Spinal cord (tissue), 10 donors: ENCODE results near the gene SALL3. TPM values are rescaled to one million over a fixed set of nuclear protein-coding genes. Genes with fewer than 3 reads are reported as not detected.
"Not testable (repeated sequence)": the region's sequence is repeated elsewhere in the genome, so short reads cannot be mapped to it uniquely, and the experiment has no call there.

Source experiments
- DNase-seq, 6 donors: peaks; one replicate each; pipeline versions ENCODE4 v3.0.0 to v3.0.0-alpha.2; 2013 to 2015; ENCODE audit warnings: low spot score in 6 of 6, low read depth in 4 of 6
- H3K27ac ChIP-seq: one replicate; pipeline ENCODE4 v1.5.1; 2013; ENCODE audit warnings: low read depth, low read length, control low read depth
- H3K27me3 ChIP-seq: one replicate; pipeline ENCODE4 v1.6.1; 2013; ENCODE audit warnings: low read length; ENCODE audit not compliant: control insufficient read depth, insufficient read depth
- H3K36me3 ChIP-seq: one replicate; pipeline ENCODE4 v1.6.1; 2013; ENCODE audit warnings: low read length; ENCODE audit not compliant: control insufficient read depth, insufficient read depth
- H3K4me1 ChIP-seq: one replicate; pipeline ENCODE4 v1.6.1; 2013; ENCODE audit warnings: low read length; ENCODE audit not compliant: control insufficient read depth, insufficient read depth
- H3K4me3 ChIP-seq: one replicate; pipeline ENCODE4 v1.5.1; 2013; ENCODE audit warnings: low read depth, low read length, control low read depth
- H3K9me3 ChIP-seq: one replicate; pipeline ENCODE4 v1.6.1; 2013; ENCODE audit warnings: low read length; ENCODE audit not compliant: control insufficient read depth, insufficient read depth
- WGBS: methylation state at CpG from one replicate; pipeline ENCODE4 v1.1.5; 2013; ENCODE audit warnings: missing lambda C conversion rate; ENCODE audit not compliant: insufficient coverage; 5-methylcytosine and 5-hydroxymethylcytosine counted together
- polyA plus RNA-seq, 2 donors: library from polyadenylated mRNA; unstranded; fragments of 120-200 nt; gene quantifications; one replicate each; pipeline ENCODE4 v1.2.1, GENCODE V29; 2013; ENCODE audit not compliant: insufficient read length in 2 of 2
- total RNA-seq, 2 donors: library from RNA; depleted of rRNA in 1 of 2; stranded (reverse); fragments of 120-200 nt in 1 of 2; fragments of >200 nt in 1 of 2; gene quantifications; one replicate each; pipeline versions ENCODE4 v1.2.3 to v1.2.4, GENCODE V29; 2013 to 2014
- donor health status: healthy.

The SALL3 gene
- total and polyA plus RNA-seq, 4 donors: 18.4 to 119 (median 66.5) TPM

DNA sequence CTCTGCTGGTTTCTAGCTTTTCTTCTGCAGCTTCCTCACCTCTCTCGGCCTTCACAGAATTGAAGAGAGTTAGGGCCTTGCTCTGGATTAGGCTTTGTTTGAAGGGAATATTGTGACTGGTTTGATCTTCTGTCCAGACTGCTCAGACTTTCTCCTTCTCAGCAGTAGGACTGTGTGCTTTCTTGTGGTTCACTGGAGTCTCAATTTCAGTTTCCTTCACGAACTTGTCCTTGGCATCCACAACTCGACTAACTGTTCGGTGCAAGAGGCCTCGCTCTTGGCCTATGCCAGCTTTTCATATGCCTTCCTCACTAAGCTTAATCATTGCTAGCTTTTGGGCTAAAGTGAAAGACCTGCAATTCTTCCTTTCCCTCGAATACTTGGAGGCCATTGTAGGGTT, 18.9 kb upstream of the SALL3 start:
- DNase-seq: no peak
- Histone ChIP-seq H3K36me3 (no peaks in the 10 kb centered on the region), H3K27ac (no peak overlapping the region), H3K9me3 (peaks cover 3% of the 10 kb centered on the region), H3K27me3 (no peaks in the 10 kb centered on the region), H3K4me3 (no peak overlapping the region), H3K4me1 (no peaks in the 10 kb centered on the region)
- WGBS: 96% methylated on average over 4 of the region's 6 CpGs

DNA sequence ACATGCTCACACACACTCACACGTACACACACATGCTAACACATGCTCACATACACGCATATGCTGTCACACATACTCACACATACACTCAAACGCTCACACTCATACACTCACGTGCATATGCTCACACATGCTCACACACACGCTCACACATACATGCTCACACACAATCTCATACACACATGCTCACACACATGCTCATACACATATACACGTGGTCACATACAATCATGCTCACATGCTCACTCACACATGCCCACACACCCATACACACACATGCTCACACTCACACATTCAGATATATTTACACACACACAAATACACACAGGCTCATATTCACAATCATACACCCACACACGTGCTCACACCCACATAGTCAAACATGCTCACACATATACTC, 17.5 kb upstream of the SALL3 start:
- Histone ChIP-seq H3K27ac (no peak overlapping the region), H3K27me3 (no peaks in the 10 kb centered on the region), H3K4me1 (no peaks in the 10 kb centered on the region), H3K4me3 (no peak overlapping the region), H3K9me3 (peaks cover 3% of the 10 kb centered on the region), H3K36me3 (no peaks in the 10 kb centered on the region)
- 87% methylated on average over 7 of the region's 7 CpGs for WGBS
- no peak for DNase-seq

DNA sequence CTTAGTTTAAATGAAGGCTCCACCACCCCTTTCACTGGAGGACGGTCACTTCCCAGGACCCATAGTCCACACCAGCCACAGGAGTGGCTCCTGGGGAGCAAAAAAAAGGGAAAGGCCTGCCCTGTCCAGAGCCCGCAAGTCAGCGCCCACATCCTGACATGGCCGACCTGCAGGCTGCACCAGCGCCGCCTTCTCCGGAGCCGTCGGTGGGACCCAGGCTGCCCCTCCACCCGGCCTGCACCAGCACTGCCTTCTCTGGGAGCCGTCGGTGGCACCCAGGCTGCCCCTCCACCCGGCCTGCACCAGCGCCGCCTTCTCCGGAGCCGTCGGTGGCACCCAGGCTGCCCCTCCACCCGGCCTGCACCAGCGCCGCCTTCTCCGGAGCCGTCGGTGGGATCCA, 14.9 kb upstream of the SALL3 start:
- not testable (repeated sequence) for H3K36me3 ChIP-seq, H3K27ac ChIP-seq
- WGBS: 89% methylated on average over 17 of the region's 24 CpGs

DNA sequence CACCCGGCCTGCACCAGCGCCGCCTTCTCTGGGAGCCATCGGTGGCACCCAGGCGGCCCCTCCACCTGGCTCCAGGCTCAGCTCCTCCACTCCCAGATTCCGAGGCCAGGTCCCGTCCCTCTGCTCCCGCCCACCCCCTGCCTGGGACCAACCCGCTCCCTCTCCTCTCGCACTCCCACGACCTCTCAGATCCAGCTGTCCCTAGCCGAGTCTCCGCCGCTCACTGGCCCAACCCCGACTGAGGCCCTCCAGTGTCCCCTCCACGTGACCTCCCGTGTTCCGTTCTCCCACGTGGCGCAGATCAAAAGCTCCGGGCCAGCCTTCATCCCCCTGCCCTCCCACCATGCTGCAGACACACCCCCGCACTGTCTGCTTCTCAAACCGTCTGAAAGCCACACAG, 14.4 kb upstream of the SALL3 start:
- no peak overlapping the region for H3K27ac ChIP-seq
- H3K27me3 ChIP-seq: no peaks in the 10 kb centered on the region
- DNase-seq: no peak
- H3K9me3 ChIP-seq: no peaks in the 10 kb centered on the region
- H3K4me1 ChIP-seq: no peaks in the 10 kb centered on the region
- H3K4me3 ChIP-seq: no peak overlapping the region
- 69% methylated on average over 17 of the region's 23 CpGs for WGBS
- H3K36me3 ChIP-seq: no peaks in the 10 kb centered on the region

More for the DNA sequence above, 14.9 kb upstream of the SALL3 start:
- H3K4me1 ChIP-seq, DNase-seq, H3K4me3 ChIP-seq, H3K27me3 ChIP-seq, H3K9me3 ChIP-seq: not testable (repeated sequence)

DNA sequence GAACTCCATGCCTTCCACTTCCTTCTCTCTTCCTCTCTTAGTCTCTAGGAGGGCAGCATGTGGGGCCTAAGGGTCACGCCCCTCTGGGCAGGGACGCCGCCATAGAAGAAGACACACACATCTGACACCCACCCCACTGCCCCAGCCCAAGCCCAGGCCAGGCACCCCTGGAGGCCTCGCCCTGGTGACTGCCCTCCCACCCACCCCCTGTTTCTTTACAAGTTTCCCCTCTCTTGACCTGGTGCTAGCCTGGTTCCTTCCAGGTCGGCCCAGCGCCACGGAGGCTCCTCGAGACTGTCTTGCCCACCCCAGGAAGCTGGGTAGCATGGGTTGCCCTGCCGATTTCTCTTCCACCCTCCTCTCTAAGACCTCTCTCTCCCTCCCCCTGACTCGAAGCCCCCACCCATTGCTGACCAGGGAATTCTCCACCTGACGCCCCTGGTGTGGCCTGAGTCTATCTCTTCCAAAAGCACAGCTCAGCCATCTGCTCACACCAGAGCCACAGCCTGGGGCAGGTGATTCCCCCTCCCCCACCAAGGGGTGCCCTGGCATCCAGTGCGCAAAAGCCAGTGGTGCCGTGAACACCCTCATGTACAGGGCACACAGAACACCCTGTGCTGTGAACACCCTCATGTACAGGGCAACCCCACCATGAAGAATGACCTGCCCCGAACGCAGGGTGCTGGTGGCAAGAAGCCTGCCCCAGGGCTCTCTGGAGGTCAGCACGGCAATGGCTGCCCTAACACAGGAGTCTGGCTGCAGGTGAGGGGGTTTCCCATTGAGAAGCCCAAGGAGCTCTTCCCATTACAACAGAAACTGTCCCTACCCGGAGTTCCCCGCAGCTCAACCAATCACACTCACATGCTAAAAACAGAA, 13.5 kb upstream of the SALL3 start:
- no peaks in the 10 kb centered on the region for H3K4me1 ChIP-seq
- no peak overlapping the region for H3K27ac ChIP-seq
- 95% methylated on average over 16 of the region's 18 CpGs for WGBS
- H3K27me3 ChIP-seq: peaks cover 3% of the 10 kb centered on the region
- DNase-seq: no peak
- H3K36me3 ChIP-seq: no peaks in the 10 kb centered on the region
- no peaks in the 10 kb centered on the region for H3K9me3 ChIP-seq
- no peak overlapping the region for H3K4me3 ChIP-seq

DNA sequence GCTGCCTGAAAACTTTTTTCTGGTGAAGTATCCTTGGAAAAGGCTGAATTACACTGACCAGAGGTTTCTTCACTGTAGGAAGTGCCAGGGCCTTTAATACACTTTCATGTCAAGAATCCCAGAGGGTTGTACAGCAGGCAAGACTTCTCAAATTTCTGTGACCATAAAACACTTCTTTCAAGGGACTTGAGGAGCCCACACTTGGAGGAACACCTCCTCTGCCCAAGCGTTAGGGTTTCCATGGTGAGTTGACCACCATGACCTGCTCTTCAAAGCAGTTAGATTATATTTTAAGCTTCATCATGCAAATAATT, 12.9 kb upstream of the SALL3 start:
- Histone ChIP-seq H3K4me1 (peaks cover 5% of the 10 kb centered on the region), H3K27ac (no peak overlapping the region), H3K9me3 (no peaks in the 10 kb centered on the region), H3K4me3 (no peak overlapping the region), H3K27me3 (peaks cover 9% of the 10 kb centered on the region), H3K36me3 (no peaks in the 10 kb centered on the region)
- WGBS: no CpG with 5 or more reads among the region's 1 CpG
- no peak for DNase-seq

DNA sequence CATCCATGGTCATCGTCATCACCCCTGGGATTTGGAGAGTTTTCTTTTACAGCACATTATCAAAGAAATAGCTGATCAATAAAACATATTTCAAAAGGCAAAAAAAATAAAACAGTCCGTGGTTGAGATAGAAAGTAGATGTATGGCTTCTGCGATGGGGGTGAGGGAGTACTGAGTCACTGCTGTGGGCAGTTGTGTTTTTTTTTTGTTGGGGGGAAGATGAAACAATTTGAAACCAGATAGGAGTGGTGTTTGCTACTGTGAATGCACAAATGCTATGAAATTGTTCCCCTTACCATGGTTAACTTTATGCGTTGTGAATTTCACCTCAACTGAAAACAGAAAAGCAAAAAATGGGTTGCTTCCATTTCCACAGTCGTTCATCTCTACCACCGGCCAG, 11.9 kb upstream of the SALL3 start:
- WGBS: no CpG with 5 or more reads among the region's 6 CpGs
- no peak for DNase-seq
- Histone ChIP-seq H3K36me3 (no peaks in the 10 kb centered on the region), H3K27ac (no peak overlapping the region), H3K4me1 (peaks cover 13% of the 10 kb centered on the region), H3K4me3 (no peak overlapping the region), H3K9me3 (no peaks in the 10 kb centered on the region), H3K27me3 (peaks cover 17% of the 10 kb centered on the region)

DNA sequence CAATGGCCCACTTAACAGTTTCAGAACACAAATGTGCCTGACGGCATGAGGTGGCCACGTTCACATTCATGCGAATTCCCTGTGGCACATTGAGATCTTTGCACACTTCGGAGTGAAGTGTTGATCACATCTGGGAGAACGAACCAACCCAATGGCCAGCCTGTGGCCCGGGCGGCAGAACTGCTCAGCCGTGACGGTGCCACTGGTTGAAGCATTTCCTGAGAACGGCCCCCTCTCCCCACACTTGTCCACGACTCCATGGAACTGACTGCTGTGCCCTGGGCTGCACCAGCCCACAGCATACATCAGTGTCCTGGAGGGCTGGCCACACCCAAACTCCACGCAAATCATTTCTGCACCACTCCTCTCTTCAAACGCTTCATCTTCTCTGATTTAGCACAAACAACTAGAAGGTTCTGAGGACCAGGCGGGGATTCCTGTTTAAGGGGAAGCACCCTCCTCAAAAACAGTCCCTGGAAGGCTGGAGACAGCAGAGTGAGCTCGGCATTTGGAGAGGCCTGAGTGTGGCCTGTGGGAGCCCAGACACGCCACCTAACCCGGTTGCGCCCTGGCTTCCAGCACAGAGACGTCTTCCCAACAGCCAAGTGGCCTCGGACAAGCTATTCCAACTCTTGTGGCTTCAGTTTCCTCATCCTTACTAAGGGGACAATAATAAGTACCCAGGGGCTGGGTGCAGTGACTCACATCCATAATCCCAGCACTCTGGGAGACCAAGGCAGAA, 9.9 kb upstream of the SALL3 start:
- 92% methylated on average over 20 of the region's 20 CpGs for WGBS
- H3K9me3 ChIP-seq: no peaks in the 10 kb centered on the region
- H3K27ac ChIP-seq: no peak overlapping the region
- peaks cover 35% of the 10 kb centered on the region for H3K27me3 ChIP-seq
- no peak overlapping the region for H3K4me3 ChIP-seq
- no peak for DNase-seq
- no peaks in the 10 kb centered on the region for H3K36me3 ChIP-seq
- peaks cover 29% of the 10 kb centered on the region for H3K4me1 ChIP-seq

DNA sequence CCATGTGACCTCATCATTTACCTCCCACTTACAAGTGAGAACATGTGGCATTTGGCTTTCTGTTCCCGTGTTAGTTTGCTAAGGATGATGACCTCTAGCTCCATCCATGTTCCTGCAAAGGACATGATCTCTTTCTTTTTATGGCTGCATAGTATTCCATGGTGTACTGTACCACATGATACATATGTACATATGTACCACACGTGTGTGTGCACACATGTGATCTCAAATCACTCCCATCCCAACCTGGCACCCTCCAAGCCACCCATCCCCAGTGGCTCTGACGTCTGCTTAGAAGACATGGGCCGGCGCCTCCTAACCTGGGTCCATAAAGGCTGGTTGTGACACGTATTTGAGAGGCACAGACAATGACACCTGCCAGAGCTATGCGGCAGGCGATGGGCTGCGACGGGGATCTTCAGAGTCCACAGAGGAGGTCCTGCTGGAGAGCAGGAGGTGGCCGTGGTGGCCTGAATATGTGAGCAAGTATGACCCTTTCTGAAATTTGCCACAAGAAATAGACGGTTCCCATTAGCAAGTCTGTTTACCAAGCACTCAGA, 8.8 kb upstream of the SALL3 start:
- H3K27me3 ChIP-seq: peaks cover 46% of the 10 kb centered on the region
- no peak overlapping the region for H3K4me3 ChIP-seq
- DNase-seq: no peak
- H3K9me3 ChIP-seq: no peaks in the 10 kb centered on the region
- peaks cover 29% of the 10 kb centered on the region for H3K4me1 ChIP-seq
- H3K27ac ChIP-seq: no peak overlapping the region
- no peaks in the 10 kb centered on the region for H3K36me3 ChIP-seq
- WGBS: 97% methylated on average over 10 of the region's 12 CpGs
